HCT116 (cell line): ENCODE data around the gene AGAP1. TPM values are rescaled to one million over a fixed set of nuclear protein-coding genes. Genes with fewer than 3 reads are reported as not detected.

Experiments
- ATAC-seq: fragments of 200-7000 bp; cut with Tn5 transposase; 2 replicates; pipeline ENCODE4 v1.9.1; 2020; ENCODE audit warnings: mild to moderate bottlenecking, moderate library complexity
- BruUV-seq: library from RNA; stranded (reverse); fragments of 400-500 nt; replicated peaks from 2 replicates; lab custom pipeline; 2021; lab: Mats Ljungman, UMichigan
- CTCF ChIA-PET: fragments of 300-600 bp; sonication (Branson Sonifier 250); formaldehyde crosslinking; loops from one replicate; lab custom pipeline; 2021; ENCODE audit warnings: antibody characterized with exemption; lab: Charles Lee
- POLR2A ChIA-PET: fragments of 300-600, 350-600 bp; sonication (Branson Sonifier 250); formaldehyde crosslinking; loops from one replicate; lab custom pipeline; 2021; ENCODE audit warnings: antibody characterized with exemption; lab: Charles Lee
- RAD21 ChIA-PET, 2 experiments: fragments of 300-600 bp; sonication (Branson Sonifier 250); formaldehyde crosslinking; loops; one replicate each; lab custom pipeline; 2023; ENCODE audit warnings: low total read pairs in 2 of 2; ENCODE audit not compliant: uncharacterized antibody in 2 of 2, unreplicated experiment in 2 of 2, low non-redundant PET in 1 of 2; lab: Charles Lee
- DNase-seq: peaks from one replicate; pipeline ENCODE4 v3.0.0-alpha.2; 2010; ENCODE audit warnings: low read depth, low spot score
- H2AFZ ChIP-seq: fragments of 200-600 bp; shearing (Covaris generic), sonication (generic); 2 replicates; pipeline ENCODE4 v1.6.1; 2017; ENCODE audit warnings: low read depth, mixed run types, mixed read lengths, antibody characterized with exemption, low read length; ENCODE audit not compliant: poor library complexity, severe bottlenecking
- H3K27ac ChIP-seq: 2 replicates; pipeline ENCODE4 v1.5.1; 2012; ENCODE audit warnings: low read depth, low read length
- H3K27me3 ChIP-seq: fragments of 200-600 bp; sonication (generic); 2 replicates; pipeline ENCODE4 v1.6.1; 2016; ENCODE audit warnings: mixed run types, low read length, mixed read lengths; ENCODE audit not compliant: insufficient read depth
- H3K36me3 ChIP-seq, 2 experiments: fragments of 200-500 bp in 1 of 2; fragments of 200-600 bp in 1 of 2; sonication (Bioruptor generic) in 1 of 2; sonication (generic) in 1 of 2; 2 replicates each; pipeline versions ENCODE4 v1.5.1 to v1.6.1; 2014 to 2016; ENCODE audit warnings: low read length in 2 of 2, inconsistent platforms in 1 of 2, mixed read lengths in 1 of 2, mixed run types in 1 of 2; ENCODE audit not compliant: insufficient read depth in 2 of 2, control insufficient read depth in 1 of 2
- H3K4me1 ChIP-seq, 2 experiments: fragments of 200-600 bp in 1 of 2; sonication (generic) in 1 of 2; 2 replicates each; pipeline versions ENCODE4 v1.5.1 to v1.6.1; 2012 to 2017; ENCODE audit warnings: low read length in 2 of 2, inconsistent platforms in 1 of 2, mild to moderate bottlenecking in 1 of 2, mixed read lengths in 1 of 2, mixed run types in 1 of 2, moderate library complexity in 1 of 2; ENCODE audit not compliant: insufficient read depth in 2 of 2, control insufficient read depth in 1 of 2
- H3K4me2 ChIP-seq: fragments of 200-600 bp; sonication (generic); 2 replicates; pipeline ENCODE4 v1.6.1; 2017; ENCODE audit warnings: mixed run types, low read length, mixed read lengths
- H3K4me3 ChIP-seq, 2 experiments: fragments of 200-600 bp in 1 of 2; sonication (generic) in 1 of 2; replicated peaks in 1 of 2; 2 replicates each; pipeline ENCODE4 v1.5.1; 2011 to 2016; ENCODE audit warnings: low read length in 2 of 2, control low read depth in 1 of 2, low read depth in 1 of 2, mild to moderate bottlenecking in 1 of 2, mixed read lengths in 1 of 2, mixed run types in 1 of 2
- H3K79me2 ChIP-seq: fragments of 200-600 bp; sonication (generic); 2 replicates; pipeline ENCODE4 v1.6.1; 2017; ENCODE audit warnings: mild to moderate bottlenecking, mixed run types, low read length, moderate library complexity, mixed read lengths; ENCODE audit not compliant: insufficient read depth
- H3K9ac ChIP-seq: fragments of 200-600 bp; sonication (generic); 2 replicates; pipeline ENCODE4 v1.6.1; 2016; ENCODE audit warnings: low read length, mixed read lengths
- H3K9me2 ChIP-seq: fragments of 200-600 bp; sonication (generic), shearing (Covaris generic); 2 replicates; pipeline ENCODE4 v1.6.1; 2017; ENCODE audit warnings: mixed run types, mild to moderate bottlenecking, moderate library complexity; ENCODE audit not compliant: insufficient read depth
- H3K9me3 ChIP-seq, 2 experiments: fragments of 200-500 bp in 1 of 2; fragments of 200-600 bp in 1 of 2; sonication (Bioruptor generic) in 1 of 2; sonication (generic) in 1 of 2; 2 replicates each; pipeline ENCODE4 v1.6.1; 2014 to 2017; ENCODE audit warnings: low read length in 2 of 2, mixed read lengths in 2 of 2, inconsistent platforms in 1 of 2, low read depth in 1 of 2, mild to moderate bottlenecking in 1 of 2, mixed run types in 1 of 2, moderate library complexity in 1 of 2; ENCODE audit not compliant: control insufficient read depth in 1 of 2, insufficient read depth in 1 of 2
- H4K20me1 ChIP-seq: fragments of 200-600 bp; sonication (generic), shearing (Covaris generic); 2 replicates; pipeline ENCODE4 v1.6.1; 2017; ENCODE audit warnings: mixed run types, mild to moderate bottlenecking, moderate library complexity; ENCODE audit not compliant: insufficient read depth
- CEBPB ChIP-seq: IDR thresholded peaks from 2 replicates; pipeline ENCODE4 v1.6.1; 2012; ENCODE audit warnings: low read depth
- CTCF ChIP-seq, 3 experiments: fragments of 200-600 bp in 1 of 3; sonication (generic) in 1 of 3; IDR thresholded peaks in 2 of 3; conservative IDR thresholded peaks in 1 of 3; 2 replicates each; pipeline ENCODE4 v1.5.1; 2012 to 2017; ENCODE audit warnings: low read depth in 2 of 3, low read length in 2 of 3, antibody characterized with exemption in 1 of 3, borderline replicate concordance in 1 of 3, control low read depth in 1 of 3, mild to moderate bottlenecking in 1 of 3, mixed read lengths in 1 of 3, mixed run types in 1 of 3, moderate library complexity in 1 of 3; ENCODE audit not compliant: insufficient read depth in 1 of 3
- EGR1 ChIP-seq: IDR thresholded peaks from 2 replicates; pipeline ENCODE4 v1.6.1; 2012; ENCODE audit warnings: low read depth
- EZH2 ChIP-seq: fragments of 200-600 bp; sonication (generic); IDR thresholded peaks from 2 replicates; pipeline ENCODE4 v1.6.1; 2017; ENCODE audit warnings: antibody characterized with exemption, mixed run types
- EZH2phosphoT487 ChIP-seq: fragments of 200-600 bp; IDR thresholded peaks from 2 replicates; pipeline ENCODE4 v1.6.1; 2018; ENCODE audit warnings: antibody characterized with exemption, borderline replicate concordance
- JUND ChIP-seq: IDR thresholded peaks from 2 replicates; pipeline ENCODE4 v1.6.1; 2012
- MAX ChIP-seq: IDR thresholded peaks from 2 replicates; pipeline ENCODE4 v1.6.1; 2012
- POLR2A ChIP-seq: IDR thresholded peaks from 2 replicates; pipeline ENCODE4 v1.7.0; 2011; ENCODE audit warnings: borderline replicate concordance; ENCODE audit not compliant: insufficient read depth, insufficient read length; ENCODE audit errors: extremely low read depth
- RAD21 ChIP-seq: IDR thresholded peaks from 2 replicates; pipeline ENCODE4 v1.6.1; 2012; ENCODE audit warnings: low read depth, mild to moderate bottlenecking
- SIN3A ChIP-seq: IDR thresholded peaks from 2 replicates; pipeline ENCODE4 v1.6.1; 2012; ENCODE audit warnings: low read depth
- SRF ChIP-seq: IDR thresholded peaks from 2 replicates; pipeline ENCODE4 v1.6.1; 2012; ENCODE audit warnings: low read depth
- TCF7L2 ChIP-seq: IDR thresholded peaks from 2 replicates; pipeline ENCODE4 v1.7.0; 2011; ENCODE audit warnings: borderline replicate concordance, inconsistent platforms; ENCODE audit not compliant: insufficient read depth, insufficient read length; ENCODE audit errors: extremely low read depth
- YY1 ChIP-seq: IDR thresholded peaks from 2 replicates; pipeline ENCODE4 v1.6.1; 2011; ENCODE audit warnings: low read length, low read depth, moderate library complexity, mild to moderate bottlenecking; ENCODE audit not compliant: insufficient replicate concordance; ENCODE audit errors: extremely low read depth
- ZBTB33 ChIP-seq: IDR thresholded peaks from 2 replicates; pipeline ENCODE4 v1.6.1; 2011; ENCODE audit warnings: mild to moderate bottlenecking, low read length, moderate library complexity; ENCODE audit not compliant: insufficient replicate concordance; ENCODE audit errors: extremely low read depth
- ZFX ChIP-seq: fragments of 450-650 bp; IDR thresholded peaks from 2 replicates; pipeline ENCODE4 v1.6.1; 2017
- intact Hi-C: fragments of 100-400 bp; cut with micrococcal nuclease; formaldehyde crosslinking; loops from 2 replicates; pipeline ENCODE4 v1.10.0; 2022
- total RNA-seq: library from RNA; stranded (reverse); gene quantifications from one replicate; pipeline ENCODE4 v1.2.1, GENCODE V29; 2021; ENCODE audit not compliant: unreplicated experiment
- TF ChIP-seq, protein P1 (sequence below): IDR thresholded peaks from 2 replicates; pipeline ENCODE4 v1.6.1; 2012

Gene AGAP1
- total RNA-seq, 1 experiment from 2014 or later: 43.8 TPM

- TF ChIP-seq CTCF (IDR thresholded peaks at IDR 0.05 in 2 of 3, conservative IDR thresholded peaks at IDR 0.05 in 1 of 3; ENCODE audit: borderline replicate concordance in 1 of 3, insufficient read depth in 1 of 3, low read depth in 2 of 3, low read length in 2 of 3): no peak
These were observed 260.7 kb downstream of the AGAP1 start (continued) for GRCh38 chr2:235754357-235755207.

GRCh38 chr2:235756491-235756890 is 262.6 kb downstream of the AGAP1 start:
- CTCF ChIA-PET: interaction anchor here (0.8 kb wide), 1 partner anchor 10 kb away, joined by 3 read pairs; no protein-coding TSS in a partner anchor
- H4K20me1 ChIP-seq: no peaks in the 10 kb centered on the region
- H3K36me3 ChIP-seq: peaks cover 0 to 4% of the 10 kb centered on the region in 2 experiments; a peak in 2 of 4 replicates
- no peaks in the 10 kb centered on the region for H3K27me3 ChIP-seq
- no peak overlapping the region for H3K27ac ChIP-seq
- intact Hi-C loops: no loop called here
- ATAC-seq (no peak), DNase-seq (no peak)
- no peaks in the 10 kb centered on the region for H3K9me2 ChIP-seq
- H3K9me3 ChIP-seq: no peaks in the 10 kb centered on the region
- RAD21 ChIA-PET: no interaction called here
- H2AFZ ChIP-seq: no peak overlapping the region
- H3K4me1 ChIP-seq: no peaks in the 10 kb centered on the region
- TF ChIP-seq ZBTB33: no peak
- no peak for TF ChIP-seq EGR1
- TF ChIP-seq ZFX: no peak
- no peak for TF ChIP-seq MAX
- no peak for TF ChIP-seq CEBPB
- no peak for TF ChIP-seq EZH2
- no peak for TF ChIP-seq TCF7L2
- no peak for TF ChIP-seq JUND
- TF ChIP-seq EZH2phosphoT487: no peak
- TF ChIP-seq, protein P1, sequence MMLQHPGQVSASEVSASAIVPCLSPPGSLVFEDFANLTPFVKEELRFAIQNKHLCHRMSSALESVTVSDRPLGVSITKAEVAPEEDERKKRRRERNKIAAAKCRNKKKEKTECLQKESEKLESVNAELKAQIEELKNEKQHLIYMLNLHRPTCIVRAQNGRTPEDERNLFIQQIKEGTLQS: no peak
- no peak for TF ChIP-seq RAD21
- TF ChIP-seq SRF: no peak
- no peak for TF ChIP-seq YY1
- no peak for TF ChIP-seq SIN3A
- TF ChIP-seq POLR2A: no peak
- POLR2A ChIA-PET: no interaction called here
- no peak overlapping the region for H3K4me3 ChIP-seq
- H3K79me2 ChIP-seq: no peaks in the 10 kb centered on the region
- no peak overlapping the region for H3K9ac ChIP-seq
- H3K4me2 ChIP-seq: no peak overlapping the region
- BruUV-seq: no TSS peak
